ENCODE results near the gene PIAS2. TPM values are rescaled to one million over a fixed set of nuclear protein-coding genes. Genes with fewer than 3 reads are reported as not detected.

PIAS2 gene
- total and polyA plus RNA-seq, 9 of the 15 experiments (the other 6 are each of a cell fraction or from before 2014, with no cell fraction given) = 2.9 to 23.9 (median 12.0) TPM

GRCh38 chr18:46829531-46829930 lies 87.8 kb downstream of the PIAS2 start:
- 82% methylated on average over 4 of the region's 4 CpGs for WGBS (ENCODE audit: insufficient coverage, low coverage, missing lambda C conversion rate)
- DNase-seq (ENCODE audit: extremely low read depth in 1 of 4, low spot score in 3 of 4) (no peak), FAIRE-seq (no peak), ATAC-seq (no peak)
- ChIA-PET CTCF (ENCODE audit: low intra/inter-chr PET ratio) (no interaction called here), POLR2A (interaction anchor here (1.0 kb wide), 1 partner anchor 12 kb away, joined by 5 read pairs; no protein-coding TSS in a partner anchor)
- Histone ChIP-seq H4K20me1 (replicated peaks; ENCODE audit: control insufficient read depth, insufficient read depth, low read length) (no peaks in the 10 kb centered on the region), H3K4me1 (replicated peaks in 1 of 2; ENCODE audit: control insufficient read depth in 2 of 2, insufficient read depth in 2 of 2, low read length in 2 of 2) (no peaks in the 10 kb centered on the region), H3K9me1 (ENCODE audit: control insufficient read depth, insufficient read depth, low read length) (no peaks in the 10 kb centered on the region), H3K4me2 (ENCODE audit: insufficient read depth, low read length) (no peak overlapping the region), H3K36me3 (ENCODE audit: control insufficient read depth, insufficient read depth, low read length) (peaks cover 40% of the 10 kb centered on the region), H2AFZ (ENCODE audit: low read depth, low read length) (no peak overlapping the region), H3K27me3 (ENCODE audit: control insufficient read depth in 2 of 2, insufficient read depth in 2 of 2, low read length in 2 of 2) (no peaks in the 10 kb centered on the region), H3K9ac (ENCODE audit: insufficient read depth in 1 of 2, low read depth in 2 of 2, low read length in 2 of 2) (no peak overlapping the region), H3K9me3 (replicated peaks; ENCODE audit: control insufficient read depth, insufficient read depth, low read depth, low read length) (no peaks in the 10 kb centered on the region), H3K27ac (ENCODE audit: extremely low read depth, low read depth, low read length) (no peak overlapping the region), H3K79me2 (ENCODE audit: control insufficient read depth, insufficient read depth, low read length) (no peaks in the 10 kb centered on the region), H3K4me3 (no peak overlapping the region)
- no TSS peak for BruUV-seq (replicated peaks)
- intact Hi-C loops (cut with micrococcal nuclease) (no loop called here), in situ Hi-C loops (cut with MboI) (no loop called here)
- no peak for TF ChIP-seq XRCC5 (IDR thresholded peaks at IDR 0.05; ENCODE audit: low read depth, low read length)
- TF ChIP-seq SMC3 (conservative IDR thresholded peaks at IDR 0.05; ENCODE audit: insufficient read depth, low read depth, low read length) = no peak
- TF ChIP-seq, protein P1, sequence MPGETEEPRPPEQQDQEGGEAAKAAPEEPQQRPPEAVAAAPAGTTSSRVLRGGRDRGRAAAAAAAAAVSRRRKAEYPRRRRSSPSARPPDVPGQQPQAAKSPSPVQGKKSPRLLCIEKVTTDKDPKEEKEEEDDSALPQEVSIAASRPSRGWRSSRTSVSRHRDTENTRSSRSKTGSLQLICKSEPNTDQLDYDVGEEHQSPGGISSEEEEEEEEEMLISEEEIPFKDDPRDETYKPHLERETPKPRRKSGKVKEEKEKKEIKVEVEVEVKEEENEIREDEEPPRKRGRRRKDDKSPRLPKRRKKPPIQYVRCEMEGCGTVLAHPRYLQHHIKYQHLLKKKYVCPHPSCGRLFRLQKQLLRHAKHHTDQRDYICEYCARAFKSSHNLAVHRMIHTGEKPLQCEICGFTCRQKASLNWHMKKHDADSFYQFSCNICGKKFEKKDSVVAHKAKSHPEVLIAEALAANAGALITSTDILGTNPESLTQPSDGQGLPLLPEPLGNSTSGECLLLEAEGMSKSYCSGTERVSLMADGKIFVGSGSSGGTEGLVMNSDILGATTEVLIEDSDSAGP (CRISPR knock-in tag; IDR thresholded peaks at IDR 0.05) = no peak
- no peak for TF ChIP-seq PKNOX1 (IDR thresholded peaks at IDR 0.05)
- no peak for TF ChIP-seq TEAD2 (tag; IDR thresholded peaks at IDR 0.05)
- no peak for TF ChIP-seq BHLHE40 (IDR thresholded peaks at IDR 0.05; ENCODE audit: low read length)
- no peak for TF ChIP-seq ZNF324 (CRISPR knock-in tag; IDR thresholded peaks at IDR 0.05)
- TF ChIP-seq PCBP2 (IDR thresholded peaks at IDR 0.05; ENCODE audit: low read depth, low read length, poor library complexity, severe bottlenecking) = no peak
- TF ChIP-seq KDM2B (CRISPR knock-in tag; IDR thresholded peaks at IDR 0.05) = no peak
- TF ChIP-seq, protein P2, sequence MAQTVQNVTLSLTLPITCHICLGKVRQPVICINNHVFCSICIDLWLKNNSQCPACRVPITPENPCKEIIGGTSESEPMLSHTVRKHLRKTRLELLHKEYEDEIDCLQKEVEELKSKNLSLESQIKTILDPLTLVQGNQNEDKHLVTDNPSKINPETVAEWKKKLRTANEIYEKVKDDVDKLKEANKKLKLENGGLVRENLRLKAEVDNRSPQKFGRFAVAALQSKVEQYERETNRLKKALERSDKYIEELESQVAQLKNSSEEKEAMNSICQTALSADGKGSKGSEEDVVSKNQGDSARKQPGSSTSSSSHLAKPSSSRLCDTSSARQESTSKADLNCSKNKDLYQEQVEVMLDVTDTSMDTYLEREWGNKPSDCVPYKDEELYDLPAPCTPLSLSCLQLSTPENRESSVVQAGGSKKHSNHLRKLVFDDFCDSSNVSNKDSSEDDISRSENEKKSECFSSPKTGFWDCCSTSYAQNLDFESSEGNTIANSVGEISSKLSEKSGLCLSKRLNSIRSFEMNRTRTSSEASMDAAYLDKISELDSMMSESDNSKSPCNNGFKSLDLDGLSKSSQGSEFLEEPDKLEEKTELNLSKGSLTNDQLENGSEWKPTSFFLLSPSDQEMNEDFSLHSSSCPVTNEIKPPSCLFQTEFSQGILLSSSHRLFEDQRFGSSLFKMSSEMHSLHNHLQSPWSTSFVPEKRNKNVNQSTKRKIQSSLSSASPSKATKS (CRISPR knock-in tag; IDR thresholded peaks at IDR 0.05) = no peak
- TF ChIP-seq MYC (IDR thresholded peaks at IDR 0.05; ENCODE audit: low read depth, low read length) = no peak
- TF ChIP-seq MYC (CRISPR knock-in tag; IDR thresholded peaks at IDR 0.05; ENCODE audit: borderline replicate concordance, low read depth) = no peak
- no peak for TF ChIP-seq SIN3B (IDR thresholded peaks at IDR 0.05; ENCODE audit: low read depth)
